Activated CD8-positive, alpha-beta memory T cell treated with anti-CD3 and anti-CD28 coated beads, Interleukin-2, amount 50 U/mL, for 4 hours (primary cell): ENCODE results near the gene PTPRE.

Experiments used
- DNase-seq: peaks from one replicate; pipeline ENCODE4 v3.0.0-alpha.2; 2020

The PTPRE gene

GRCh38 chr10:127908106-127908958, 1.4 kb downstream of the PTPRE start:
- DNase-seq, result no peak

- DNase-seq, result no peak
These were observed 2.0 kb downstream of the PTPRE start for GRCh38 chr10:127908959-127909267.

- DNase-seq, result no peak
These were observed 3.0 kb downstream of the PTPRE start for GRCh38 chr10:127909716-127910463.

- no peak for DNase-seq
These were observed 3.5 kb downstream of the PTPRE start for GRCh38 chr10:127910464-127910770.

- no peak for DNase-seq
These were observed 4.4 kb downstream of the PTPRE start for GRCh38 chr10:127911218-127911866.

- no peak for DNase-seq
These were observed 5.0 kb downstream of the PTPRE start for GRCh38 chr10:127911867-127912257.

- DNase-seq, result no peak
These were observed 5.9 kb downstream of the PTPRE start for GRCh38 chr10:127912607-127913367.

GRCh38 chr10:127913368-127913759, 6.5 kb downstream of the PTPRE start:
- no peak for DNase-seq

- no peak for DNase-seq
These were observed 8.4 kb downstream of the PTPRE start for GRCh38 chr10:127915324-127915723.

- DNase-seq, result no peak
These were observed 9.9 kb downstream of the PTPRE start for GRCh38 chr10:127916826-127917225.

GRCh38 chr10:127918572-127918971, 11.7 kb downstream of the PTPRE start:
- DNase-seq, result no peak

GRCh38 chr10:127919418-127920271, 12.7 kb downstream of the PTPRE start:
- no peak for DNase-seq

- DNase-seq, result no peak
These were observed 13.6 kb downstream of the PTPRE start for GRCh38 chr10:127920306-127921074.

- no peak for DNase-seq
These were observed 14.3 kb downstream of the PTPRE start for GRCh38 chr10:127921075-127921752.

GRCh38 chr10:127921753-127922145, 14.8 kb downstream of the PTPRE start:
- DNase-seq, result no peak

- DNase-seq, result no peak
These were observed 15.3 kb downstream of the PTPRE start for GRCh38 chr10:127922206-127922605.

GRCh38 chr10:127922675-127923366, 15.9 kb downstream of the PTPRE start:
- no peak for DNase-seq

GRCh38 chr10:127923646-127924045, 16.7 kb downstream of the PTPRE start:
- no peak for DNase-seq

- DNase-seq, result no peak
These were observed 18.7 kb downstream of the PTPRE start for GRCh38 chr10:127925471-127926207.

- DNase-seq, result no peak
These were observed 19.6 kb downstream of the PTPRE start for GRCh38 chr10:127926455-127926854.
